Ovary (tissue), 10 donors: ENCODE measurements around the gene PRUNE1. TPM values are rescaled to one million over a fixed set of nuclear protein-coding genes. Genes with fewer than 3 reads are reported as not detected.

Source experiments
- DNase-seq, 5 donors: peaks; one replicate each; pipeline ENCODE4 v3.0.0-alpha.2; 2019 to 2020
- H3K27ac ChIP-seq, 2 donors: fragments of 200-600 bp; one replicate each; pipeline versions ENCODE4 v1.5.1 to v1.8.0; 2019 to 2022
- H3K27me3 ChIP-seq: fragments of 200-600 bp; one replicate; pipeline ENCODE4 v1.8.0; 2022
- H3K36me3 ChIP-seq: fragments of 200-600 bp; sonication (generic); one replicate; pipeline ENCODE4 v1.5.1; 2019
- H3K4me1 ChIP-seq: one replicate; pipeline ENCODE4 v1.8.1; 2013; ENCODE audit warnings: mild to moderate bottlenecking, moderate library complexity; ENCODE audit not compliant: insufficient read depth
- H3K4me3 ChIP-seq: fragments of 200-600 bp; sonication (generic); one replicate; pipeline ENCODE4 v1.5.1; 2017
- H3K9me3 ChIP-seq, 2 donors: fragments of 200-600 bp in 1 of 2; sonication (generic) in 1 of 2; one replicate each; pipeline versions ENCODE4 v1.5.1 to v1.8.1; 2013 to 2019; ENCODE audit warnings: mild to moderate bottlenecking in 1 of 2, moderate library complexity in 1 of 2
- CTCF ChIP-seq, 3 donors: fragments of 450-650 bp in 2 of 3; fragments of 200-600 bp in 1 of 3; IDR thresholded peaks; one replicate each; pipeline versions ENCODE4 v1.5.1 to v1.8.0; 2016 to 2022; ENCODE audit warnings: antibody characterized with exemption in 3 of 3, mild to moderate bottlenecking in 1 of 3
- EP300 ChIP-seq: sonication (generic); formaldehyde crosslinking; IDR thresholded peaks from one replicate; pipeline ENCODE4 v1.6.1; 2017; ENCODE audit warnings: antibody characterized with exemption
- POLR2A ChIP-seq: fragments of 450-650 bp; IDR thresholded peaks from one replicate; pipeline ENCODE4 v1.6.1; 2017; ENCODE audit warnings: antibody characterized with exemption, mild to moderate bottlenecking, moderate library complexity
- WGBS, 3 donors: extraction: QIAGEN DNeasy Blood & Tissue Kit in 1 of 3; methylation state at CpG; one replicate each; pipeline versions ENCODE4 v1.1.5 to v1.1.7; 2013 to 2017; 5-methylcytosine and 5-hydroxymethylcytosine counted together
- intact Hi-C, 4 donors: fragments of 100-400 bp; cut with DNase I; formaldehyde crosslinking; loops; one replicate each; pipeline versions ENCODE4 v1.11.0 to v1.15.1; 2022 to 2023
- long read RNA-seq, 3 donors: library from polyadenylated mRNA in 2 of 3; unstranded in 2 of 3; transcript quantifications; one replicate each; pipeline ENCODE4 v2.0.0 and lab custom pipeline, GENCODE V29; 2021 to 2026
- polyA plus RNA-seq, 2 donors: library from polyadenylated mRNA; stranded (reverse); fragments of 200-250 nt in 1 of 2; fragments of 350-450 nt in 1 of 2; fragmentation: Illumina TruSeq in 1 of 2; extraction: RNeasy Lipid Tissue Mini Kit (QIAGEN cat#74804) in 1 of 2; gene quantifications; one replicate each; pipeline ENCODE4 v1.2.3, GENCODE V29; 2013 to 2014
- total RNA-seq, 7 donors: library from RNA; depleted of rRNA in 2 of 7; stranded (reverse); fragments of >200 nt in 2 of 7; fragmentation: NEBNext Ultra II Directional in 3 of 7; extraction: Animal tissue kit (Norgen Biotek cat#: 25700) in 3 of 7; gene quantifications; one replicate each; pipeline versions ENCODE4 v1.1.0 to v1.2.4, GENCODE V29; 2016 to 2023
- donor health status: DM: no; HTN: no; CAD: no; lungs with moderate emphysema.
- donor health status: DM: no; HTN: no; CAD: no.
- donor health status: Bipolar disorder and iron deficiency.
- donor health status: DM: yes; HTN: yes; CAD: no.
- donor health status: DM: no; HTN: no; CAD: no.
- donor health status: DM: yes; HTN: yes; CAD: no.

PRUNE1 gene
- total RNA-seq (10 to 100 TPM; 19.1 to 27.2 (median 22.9) TPM), polyA plus RNA-seq (10 to 100 TPM; 17.2 to 30.7 TPM)
- long read RNA-seq, donor 1, transcript PRUNE1-201 (8 exons, 2,997 nt), result major isoform, 11 of 26 reads
- long read RNA-seq, donor 1, partial matches to known transcripts, result 2 of 26 reads
- long read RNA-seq, donor 1, other reads (novel, unspliced or antisense), result 10 of 26 reads
- long read RNA-seq, donor 2, partial matches to known transcripts, result 0 of 5 reads
- long read RNA-seq, donor 2, other reads (novel, unspliced or antisense), result 0 of 5 reads
- long read RNA-seq, donor 3, transcript PRUNE1-201 (8 exons, 2,997 nt), result major isoform, 10 of 26 reads
- long read RNA-seq, donor 3, partial matches to known transcripts, result 2 of 26 reads
- long read RNA-seq, donor 3, other reads (novel, unspliced or antisense), result 10 of 26 reads

GRCh38 chr1:151008244-151009205 is at the start of gene PRUNE1:
PRUNE1 (plus strand) TSS chr1:151008449; CDS start chr1:151008633, 184 bp downstream.
- TF ChIP-seq POLR2A (peak; percentile 74), CTCF (IDR thresholded peaks at IDR 0.05) (peak in 2 of 3 donors; percentile 6 to 22), EP300 (no peak)
- WGBS, 3 donors, result 1% methylated on average over 58 to 69 of the region's 69 CpGs
- Histone ChIP-seq H3K4me1 (peaks cover 5% of the 10 kb centered on the region), H3K4me3 (peak within 1 kb of the TSS; percentile 74), H3K27me3 (no peaks in the 10 kb centered on the region), H3K27ac (peak within 1 kb of the TSS; percentile 72 to 86), H3K9me3 (no peaks in the 10 kb centered on the region), H3K36me3 (no peaks in the 10 kb centered on the region)
- intact Hi-C loops, result no loop called here
- peak; percentile 96 to 99 (median 98) for DNase-seq

- Histone ChIP-seq H3K9me3 (no peaks in the 10 kb centered on the region), H3K27ac (no peak overlapping the region), H3K27me3 (no peaks in the 10 kb centered on the region), H3K4me3 (no peak overlapping the region), H3K36me3 (no peaks in the 10 kb centered on the region), H3K4me1 (no peaks in the 10 kb centered on the region)
- TF ChIP-seq EP300 (no peak), CTCF (IDR thresholded peaks at IDR 0.05) (no peak), POLR2A (no peak)
- WGBS, 3 donors, result 92 to 96% (median 95%) methylated on average over 7 of the region's 7 CpGs
- peak in 1 of 5 donors; percentile 19 for DNase-seq
- intact Hi-C loops, result no loop called here
Observed at GRCh38 chr1:150960646-150961045, 47.6 kb upstream of the PRUNE1 start.

GRCh38 chr1:150961756-150962155 is 46.5 kb upstream of the PRUNE1 start:
- no peak for DNase-seq
- Histone ChIP-seq H3K27me3 (no peaks in the 10 kb centered on the region), H3K4me3 (no peak overlapping the region), H3K36me3 (no peaks in the 10 kb centered on the region), H3K9me3 (no peaks in the 10 kb centered on the region), H3K27ac (no peak overlapping the region), H3K4me1 (no peaks in the 10 kb centered on the region)
- intact Hi-C loops, result no loop called here
- TF ChIP-seq POLR2A (no peak), CTCF (IDR thresholded peaks at IDR 0.05) (no peak), EP300 (no peak)
- WGBS, 3 donors, result 67 to 70% (median 68%) methylated on average over 4 of the region's 4 CpGs

GRCh38 chr1:150963321-150964163 is 44.7 kb upstream of the PRUNE1 start:
- 85 to 87% (median 86%) methylated on average over 10 of the region's 10 CpGs for WGBS, 3 donors
- Histone ChIP-seq H3K27me3 (no peaks in the 10 kb centered on the region), H3K36me3 (no peaks in the 10 kb centered on the region), H3K27ac (no peak overlapping the region), H3K9me3 (no peaks in the 10 kb centered on the region), H3K4me1 (no peaks in the 10 kb centered on the region), H3K4me3 (no peak overlapping the region)
- TF ChIP-seq EP300, result no peak
- no peak for TF ChIP-seq CTCF (IDR thresholded peaks at IDR 0.05)
- TF ChIP-seq POLR2A, result no peak
- no peak for DNase-seq
- intact Hi-C loops, result no loop called here
